ENCODE data around the gene CIAO1.

GRCh38 chr2:96316999-96317398 is 51.0 kb downstream of the CIAO1 start:
- TF ChIP-seq PATZ1 (CRISPR knock-in tag; IDR thresholded peaks at IDR 0.05; ENCODE audit: borderline replicate concordance): no peak
- TF ChIP-seq RARB (CRISPR knock-in tag; IDR thresholded peaks at IDR 0.05): no peak
- no peak for TF ChIP-seq ZFP3 (CRISPR knock-in tag; IDR thresholded peaks at IDR 0.05)
- TF ChIP-seq ESRRG (CRISPR knock-in tag; IDR thresholded peaks at IDR 0.05): no peak
- TF ChIP-seq, protein P1, sequence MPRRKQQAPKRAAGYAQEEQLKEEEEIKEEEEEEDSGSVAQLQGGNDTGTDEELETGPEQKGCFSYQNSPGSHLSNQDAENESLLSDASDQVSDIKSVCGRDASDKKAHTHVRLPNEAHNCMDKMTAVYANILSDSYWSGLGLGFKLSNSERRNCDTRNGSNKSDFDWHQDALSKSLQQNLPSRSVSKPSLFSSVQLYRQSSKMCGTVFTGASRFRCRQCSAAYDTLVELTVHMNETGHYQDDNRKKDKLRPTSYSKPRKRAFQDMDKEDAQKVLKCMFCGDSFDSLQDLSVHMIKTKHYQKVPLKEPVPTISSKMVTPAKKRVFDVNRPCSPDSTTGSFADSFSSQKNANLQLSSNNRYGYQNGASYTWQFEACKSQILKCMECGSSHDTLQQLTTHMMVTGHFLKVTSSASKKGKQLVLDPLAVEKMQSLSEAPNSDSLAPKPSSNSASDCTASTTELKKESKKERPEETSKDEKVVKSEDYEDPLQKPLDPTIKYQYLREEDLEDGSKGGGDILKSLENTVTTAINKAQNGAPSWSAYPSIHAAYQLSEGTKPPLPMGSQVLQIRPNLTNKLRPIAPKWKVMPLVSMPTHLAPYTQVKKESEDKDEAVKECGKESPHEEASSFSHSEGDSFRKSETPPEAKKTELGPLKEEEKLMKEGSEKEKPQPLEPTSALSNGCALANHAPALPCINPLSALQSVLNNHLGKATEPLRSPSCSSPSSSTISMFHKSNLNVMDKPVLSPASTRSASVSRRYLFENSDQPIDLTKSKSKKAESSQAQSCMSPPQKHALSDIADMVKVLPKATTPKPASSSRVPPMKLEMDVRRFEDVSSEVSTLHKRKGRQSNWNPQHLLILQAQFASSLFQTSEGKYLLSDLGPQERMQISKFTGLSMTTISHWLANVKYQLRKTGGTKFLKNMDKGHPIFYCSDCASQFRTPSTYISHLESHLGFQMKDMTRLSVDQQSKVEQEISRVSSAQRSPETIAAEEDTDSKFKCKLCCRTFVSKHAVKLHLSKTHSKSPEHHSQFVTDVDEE (CRISPR knock-in tag; IDR thresholded peaks at IDR 0.05): no peak
